C4-2B (cell line): ENCODE measurements around the gene CIB2.

ENCODE experiments used
- CTCF ChIP-seq: fragments of 450-650 bp; conservative IDR thresholded peaks from 2 replicates; pipeline ENCODE4 v1.5.1; 2017; ENCODE audit warnings: mild to moderate bottlenecking
- ZFX ChIP-seq: fragments of 450-650 bp; IDR thresholded peaks from 2 replicates; pipeline ENCODE4 v1.6.1; 2017

DNA sequence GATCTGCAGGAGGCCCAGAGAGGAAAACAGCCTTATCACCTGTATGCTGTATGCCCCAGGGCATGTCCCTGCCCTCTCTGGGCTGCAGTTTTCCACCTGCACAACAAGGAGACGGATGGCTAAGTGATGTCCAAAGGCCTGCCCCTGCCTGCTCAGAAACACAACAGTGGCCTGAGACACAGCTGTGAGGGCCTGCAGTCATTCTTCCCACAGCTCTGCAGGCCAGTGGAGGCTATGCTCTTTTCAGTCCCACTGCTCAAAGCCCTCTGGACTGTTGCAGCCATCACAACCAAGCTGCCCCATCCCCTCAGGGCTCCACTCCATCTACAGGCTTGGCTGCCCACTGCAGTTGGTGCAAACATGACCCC lies 48.5 kb downstream of the CIB2 start:
- no peak for TF ChIP-seq CTCF
- TF ChIP-seq ZFX, result no peak
